ENCODE results near the gene DYNLT5. TPM values are rescaled to one million over a fixed set of nuclear protein-coding genes. Genes with fewer than 3 reads are reported as not detected.

The DYNLT5 gene
- total RNA-seq, 1 experiment from 2014 or later = not detected

DNA sequence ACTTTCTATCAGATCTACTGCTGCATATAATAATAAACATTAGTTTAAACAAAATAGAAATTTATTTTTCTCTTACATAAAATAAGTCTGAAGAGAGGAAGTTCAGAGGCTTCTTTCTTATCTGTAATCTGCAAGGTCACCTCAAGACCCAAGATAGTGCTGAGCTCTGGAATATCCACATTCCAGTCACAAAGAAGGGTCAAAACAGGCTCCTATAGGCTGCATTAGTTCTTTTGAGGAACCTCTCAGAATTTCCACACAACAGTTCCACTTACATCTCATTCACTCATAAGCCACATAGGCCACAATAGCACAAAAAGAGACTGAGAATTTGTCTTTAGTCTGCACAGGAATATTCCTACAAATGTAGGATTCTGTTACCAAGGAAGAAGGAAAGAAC, 15.4 kb downstream of the DYNLT5 start (continued):
- TF ChIP-seq, protein P1, sequence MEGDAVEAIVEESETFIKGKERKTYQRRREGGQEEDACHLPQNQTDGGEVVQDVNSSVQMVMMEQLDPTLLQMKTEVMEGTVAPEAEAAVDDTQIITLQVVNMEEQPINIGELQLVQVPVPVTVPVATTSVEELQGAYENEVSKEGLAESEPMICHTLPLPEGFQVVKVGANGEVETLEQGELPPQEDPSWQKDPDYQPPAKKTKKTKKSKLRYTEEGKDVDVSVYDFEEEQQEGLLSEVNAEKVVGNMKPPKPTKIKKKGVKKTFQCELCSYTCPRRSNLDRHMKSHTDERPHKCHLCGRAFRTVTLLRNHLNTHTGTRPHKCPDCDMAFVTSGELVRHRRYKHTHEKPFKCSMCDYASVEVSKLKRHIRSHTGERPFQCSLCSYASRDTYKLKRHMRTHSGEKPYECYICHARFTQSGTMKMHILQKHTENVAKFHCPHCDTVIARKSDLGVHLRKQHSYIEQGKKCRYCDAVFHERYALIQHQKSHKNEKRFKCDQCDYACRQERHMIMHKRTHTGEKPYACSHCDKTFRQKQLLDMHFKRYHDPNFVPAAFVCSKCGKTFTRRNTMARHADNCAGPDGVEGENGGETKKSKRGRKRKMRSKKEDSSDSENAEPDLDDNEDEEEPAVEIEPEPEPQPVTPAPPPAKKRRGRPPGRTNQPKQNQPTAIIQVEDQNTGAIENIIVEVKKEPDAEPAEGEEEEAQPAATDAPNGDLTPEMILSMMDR (IDR thresholded peaks at IDR 0.05 in 2 of 3, conservative IDR thresholded peaks at IDR 0.05 in 1 of 3; ENCODE audit: borderline replicate concordance in 1 of 3, insufficient read depth in 1 of 3, low read depth in 2 of 3, low read length in 2 of 3) = no peak
- TF ChIP-seq FOSL1 (IDR thresholded peaks at IDR 0.05; ENCODE audit: low read depth) = no peak
- TF ChIP-seq, protein P2, sequence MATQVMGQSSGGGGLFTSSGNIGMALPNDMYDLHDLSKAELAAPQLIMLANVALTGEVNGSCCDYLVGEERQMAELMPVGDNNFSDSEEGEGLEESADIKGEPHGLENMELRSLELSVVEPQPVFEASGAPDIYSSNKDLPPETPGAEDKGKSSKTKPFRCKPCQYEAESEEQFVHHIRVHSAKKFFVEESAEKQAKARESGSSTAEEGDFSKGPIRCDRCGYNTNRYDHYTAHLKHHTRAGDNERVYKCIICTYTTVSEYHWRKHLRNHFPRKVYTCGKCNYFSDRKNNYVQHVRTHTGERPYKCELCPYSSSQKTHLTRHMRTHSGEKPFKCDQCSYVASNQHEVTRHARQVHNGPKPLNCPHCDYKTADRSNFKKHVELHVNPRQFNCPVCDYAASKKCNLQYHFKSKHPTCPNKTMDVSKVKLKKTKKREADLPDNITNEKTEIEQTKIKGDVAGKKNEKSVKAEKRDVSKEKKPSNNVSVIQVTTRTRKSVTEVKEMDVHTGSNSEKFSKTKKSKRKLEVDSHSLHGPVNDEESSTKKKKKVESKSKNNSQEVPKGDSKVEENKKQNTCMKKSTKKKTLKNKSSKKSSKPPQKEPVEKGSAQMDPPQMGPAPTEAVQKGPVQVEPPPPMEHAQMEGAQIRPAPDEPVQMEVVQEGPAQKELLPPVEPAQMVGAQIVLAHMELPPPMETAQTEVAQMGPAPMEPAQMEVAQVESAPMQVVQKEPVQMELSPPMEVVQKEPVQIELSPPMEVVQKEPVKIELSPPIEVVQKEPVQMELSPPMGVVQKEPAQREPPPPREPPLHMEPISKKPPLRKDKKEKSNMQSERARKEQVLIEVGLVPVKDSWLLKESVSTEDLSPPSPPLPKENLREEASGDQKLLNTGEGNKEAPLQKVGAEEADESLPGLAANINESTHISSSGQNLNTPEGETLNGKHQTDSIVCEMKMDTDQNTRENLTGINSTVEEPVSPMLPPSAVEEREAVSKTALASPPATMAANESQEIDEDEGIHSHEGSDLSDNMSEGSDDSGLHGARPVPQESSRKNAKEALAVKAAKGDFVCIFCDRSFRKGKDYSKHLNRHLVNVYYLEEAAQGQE (IDR thresholded peaks at IDR 0.05; ENCODE audit: low read depth) = no peak
- no peak for TF ChIP-seq EZH2phosphoT487 (IDR thresholded peaks at IDR 0.05; ENCODE audit: borderline replicate concordance)
- no peak for TF ChIP-seq YY1 (IDR thresholded peaks at IDR 0.05; ENCODE audit: extremely low read depth, insufficient replicate concordance, low read depth, low read length)

DNA sequence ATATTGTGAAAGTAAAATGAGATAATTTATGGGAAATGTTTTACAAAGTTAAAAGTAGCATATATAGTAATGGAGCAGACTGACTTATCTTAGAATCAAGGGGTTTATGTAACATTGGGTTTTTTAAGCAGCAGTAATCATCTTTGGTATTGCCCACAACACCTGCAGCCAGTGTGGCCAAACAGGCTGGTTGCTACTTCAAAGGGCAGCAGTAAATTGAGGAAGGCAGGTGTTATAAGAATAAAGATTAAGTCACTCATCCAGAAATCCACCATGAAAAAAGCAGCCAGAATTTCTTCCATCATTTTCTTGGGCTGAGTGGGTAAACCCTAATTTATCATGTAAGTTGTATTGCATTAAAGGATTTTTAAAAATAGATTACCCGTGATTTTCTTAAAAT, 16.7 kb downstream of the DYNLT5 start:
- POLR2A ChIA-PET = no interaction called here
- no peak for TF ChIP-seq SRF (IDR thresholded peaks at IDR 0.05; ENCODE audit: low read depth)
- ATAC-seq = no peak
- no peaks in the 10 kb centered on the region for H3K9me3 ChIP-seq (ENCODE audit: control insufficient read depth in 1 of 2, insufficient read depth in 1 of 2, low read depth in 1 of 2, low read length in 2 of 2)
- H3K4me2 ChIP-seq (ENCODE audit: low read length) = no peak overlapping the region
- H2AFZ ChIP-seq (ENCODE audit: low read depth, low read length, poor library complexity, severe bottlenecking) = no peak overlapping the region
- intact Hi-C loops (cut with micrococcal nuclease) = no loop called here
- H3K36me3 ChIP-seq (ENCODE audit: control insufficient read depth in 1 of 2, insufficient read depth in 2 of 2, low read length in 2 of 2) = no peaks in the 10 kb centered on the region
- H3K79me2 ChIP-seq (ENCODE audit: insufficient read depth, low read length) = no peaks in the 10 kb centered on the region
- H4K20me1 ChIP-seq (ENCODE audit: insufficient read depth) = no peaks in the 10 kb centered on the region
- H3K27ac ChIP-seq (ENCODE audit: low read depth, low read length) = no peak overlapping the region
- H3K4me3 ChIP-seq (replicated peaks in 1 of 2; ENCODE audit: low read depth in 1 of 2, low read length in 2 of 2) = no peak overlapping the region
- DNase-seq (ENCODE audit: low read depth, low spot score) = no peak
- H3K4me1 ChIP-seq (ENCODE audit: control insufficient read depth in 1 of 2, insufficient read depth in 2 of 2, low read length in 2 of 2) = 0 out of 4 replicates have a peak, but pooled peaks cover 0 to 2% of the 10 kb centered on the region in 2 experiments
- RAD21 ChIA-PET (ENCODE audit: low non-redundant PET in 1 of 2, low total read pairs in 2 of 2, uncharacterized antibody in 2 of 2, unreplicated experiment in 2 of 2) = no interaction called here
- H3K9me2 ChIP-seq (ENCODE audit: insufficient read depth) = no peaks in the 10 kb centered on the region
- no peaks in the 10 kb centered on the region for H3K27me3 ChIP-seq (ENCODE audit: insufficient read depth, low read length)
- no TSS peak for BruUV-seq (replicated peaks)
- no peak overlapping the region for H3K9ac ChIP-seq (ENCODE audit: low read length)
- CTCF ChIA-PET = no interaction called here

Measured in HCT116 (cell line).